ENCODE measurements around the gene SZT2. TPM values are rescaled to one million over a fixed set of nuclear protein-coding genes. Genes with fewer than 3 reads are reported as not detected.
"Not testable (repeated sequence)": the region's sequence is repeated elsewhere in the genome, so short reads cannot be mapped to it uniquely, and the experiment has no call there.

SZT2 gene
- total and polyA plus RNA-seq, 2 experiments from 2014 or later, result 14.8 to 18.8 TPM

DNA sequence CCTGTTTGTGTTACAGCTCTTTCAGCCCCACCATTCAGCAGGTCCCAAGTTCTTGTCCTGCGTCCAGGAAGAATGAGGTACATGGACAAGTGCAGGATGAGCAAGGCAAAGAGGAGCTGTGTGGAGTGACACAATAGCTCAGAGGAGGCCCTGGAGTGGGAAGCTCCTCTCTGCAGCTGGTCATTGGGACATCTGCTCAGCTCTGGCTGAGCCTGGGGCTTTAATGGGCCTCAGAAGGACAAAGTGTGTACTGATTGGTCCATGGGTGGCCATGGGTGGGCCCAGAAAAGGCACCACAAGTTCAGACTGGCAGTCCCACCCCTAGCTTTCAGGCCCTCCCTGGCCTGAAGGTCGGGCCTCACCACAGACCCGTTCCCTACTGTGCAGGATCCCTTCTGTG is 78.7 kb downstream of the SZT2 start:
- Histone ChIP-seq H3K27me3 (no peaks in the 10 kb centered on the region), H3K4me1 (ENCODE audit: insufficient read depth) (peaks cover 48% of the 10 kb centered on the region), H4K20me1 (ENCODE audit: insufficient read depth, poor library complexity, severe bottlenecking) (no peaks in the 10 kb centered on the region), H3K79me2 (no peaks in the 10 kb centered on the region), H3K4me3 (no peak overlapping the region), H3K4me2 (no peak overlapping the region), H3K9me3 (ENCODE audit: low read depth) (no peaks in the 10 kb centered on the region), H3K9me2 (replicated peaks; ENCODE audit: insufficient read depth) (no peaks in the 10 kb centered on the region), H3K36me3 (replicated peaks; ENCODE audit: insufficient read depth, low read depth) (no peaks in the 10 kb centered on the region), H3K27ac (no peak overlapping the region), H2AFZ (no peak overlapping the region)
- 83% methylated on average over 3 of the region's 3 CpGs for WGBS (ENCODE audit: low lambda C conversion rate, missing lambda C conversion rate)
- TF ChIP-seq, protein P1, sequence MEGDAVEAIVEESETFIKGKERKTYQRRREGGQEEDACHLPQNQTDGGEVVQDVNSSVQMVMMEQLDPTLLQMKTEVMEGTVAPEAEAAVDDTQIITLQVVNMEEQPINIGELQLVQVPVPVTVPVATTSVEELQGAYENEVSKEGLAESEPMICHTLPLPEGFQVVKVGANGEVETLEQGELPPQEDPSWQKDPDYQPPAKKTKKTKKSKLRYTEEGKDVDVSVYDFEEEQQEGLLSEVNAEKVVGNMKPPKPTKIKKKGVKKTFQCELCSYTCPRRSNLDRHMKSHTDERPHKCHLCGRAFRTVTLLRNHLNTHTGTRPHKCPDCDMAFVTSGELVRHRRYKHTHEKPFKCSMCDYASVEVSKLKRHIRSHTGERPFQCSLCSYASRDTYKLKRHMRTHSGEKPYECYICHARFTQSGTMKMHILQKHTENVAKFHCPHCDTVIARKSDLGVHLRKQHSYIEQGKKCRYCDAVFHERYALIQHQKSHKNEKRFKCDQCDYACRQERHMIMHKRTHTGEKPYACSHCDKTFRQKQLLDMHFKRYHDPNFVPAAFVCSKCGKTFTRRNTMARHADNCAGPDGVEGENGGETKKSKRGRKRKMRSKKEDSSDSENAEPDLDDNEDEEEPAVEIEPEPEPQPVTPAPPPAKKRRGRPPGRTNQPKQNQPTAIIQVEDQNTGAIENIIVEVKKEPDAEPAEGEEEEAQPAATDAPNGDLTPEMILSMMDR (IDR thresholded peaks at IDR 0.05; ENCODE audit: poor library complexity), result no peak
- TF ChIP-seq EZH2phosphoT487 (IDR thresholded peaks at IDR 0.05; ENCODE audit: low read depth, severe bottlenecking, unreplicated experiment) (no peak), EZH2 (IDR thresholded peaks at IDR 0.05; ENCODE audit: borderline replicate concordance) (no peak)
- peak; percentile 9 for DNase-seq (ENCODE audit: low spot score)

DNA sequence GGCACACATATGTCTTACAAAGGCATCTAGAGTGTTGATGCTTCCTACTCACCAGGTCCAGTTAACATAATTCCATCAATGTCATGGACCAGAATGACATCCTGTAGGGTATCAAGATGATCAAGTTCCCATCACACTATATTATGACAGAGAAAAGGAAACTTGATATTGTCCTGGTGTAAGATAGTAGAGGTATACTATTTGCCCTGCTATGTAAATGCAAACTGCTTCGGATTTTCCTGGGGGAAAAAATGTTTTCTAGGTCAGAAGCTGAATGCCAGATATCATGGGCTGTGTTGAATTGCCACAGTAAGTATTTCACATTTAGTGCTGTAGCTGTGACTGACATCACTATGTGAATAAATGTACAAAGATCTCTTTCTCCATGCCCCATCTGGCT is 80.2 kb downstream of the SZT2 start:
- Histone ChIP-seq H2AFZ (no peak overlapping the region), H3K79me2 (no peaks in the 10 kb centered on the region)

DNA sequence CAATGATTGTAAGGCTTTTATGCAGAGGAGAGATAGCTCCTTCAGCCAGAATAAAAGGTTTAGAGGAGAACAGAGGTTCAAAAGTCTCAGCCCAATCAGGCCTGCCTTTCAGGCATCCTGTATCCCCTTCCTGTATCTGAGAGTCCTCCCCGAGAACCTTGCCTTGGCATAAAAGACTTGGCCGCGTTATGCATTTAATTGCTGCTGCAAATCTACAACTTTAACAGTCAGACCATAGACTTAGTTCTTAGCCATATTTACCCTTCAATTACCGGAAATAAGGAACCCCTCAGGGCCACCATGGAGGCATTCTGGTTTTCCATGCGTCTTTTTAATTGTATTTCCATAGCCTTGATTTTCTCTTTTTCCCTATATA is 82.4 kb downstream of the SZT2 start:
- no peak for TF ChIP-seq EZH2phosphoT487 (IDR thresholded peaks at IDR 0.05; ENCODE audit: low read depth, severe bottlenecking, unreplicated experiment)
- TF ChIP-seq, protein P1 (IDR thresholded peaks at IDR 0.05; ENCODE audit: poor library complexity), result no peak
- TF ChIP-seq EZH2 (IDR thresholded peaks at IDR 0.05; ENCODE audit: borderline replicate concordance), result no peak
- no peak overlapping the region for H3K4me2 ChIP-seq
- no peaks in the 10 kb centered on the region for H4K20me1 ChIP-seq (ENCODE audit: insufficient read depth, poor library complexity, severe bottlenecking)
- 63% methylated on average over 5 of the region's 5 CpGs for WGBS (ENCODE audit: low lambda C conversion rate, missing lambda C conversion rate)
- H3K4me1 ChIP-seq (ENCODE audit: insufficient read depth), result peaks cover 24% of the 10 kb centered on the region
- H3K27ac ChIP-seq, result peak overlapping the region; percentile 80
- no peaks in the 10 kb centered on the region for H3K79me2 ChIP-seq
- no peaks in the 10 kb centered on the region for H3K9me2 ChIP-seq (replicated peaks; ENCODE audit: insufficient read depth)
- no peaks in the 10 kb centered on the region for H3K27me3 ChIP-seq
- no peak for DNase-seq (ENCODE audit: low spot score)
- no peaks in the 10 kb centered on the region for H3K9me3 ChIP-seq (ENCODE audit: low read depth)
- H3K36me3 ChIP-seq (replicated peaks; ENCODE audit: insufficient read depth, low read depth), result no peaks in the 10 kb centered on the region
- no peak overlapping the region for H2AFZ ChIP-seq
- no peak overlapping the region for H3K4me3 ChIP-seq

More for the DNA sequence above, 80.2 kb downstream of the SZT2 start:
- Histone ChIP-seq H4K20me1 (ENCODE audit: insufficient read depth, poor library complexity, severe bottlenecking) (no peaks in the 10 kb centered on the region), H3K4me1 (ENCODE audit: insufficient read depth) (peaks cover 36% of the 10 kb centered on the region), H3K4me2 (no peak overlapping the region), H3K27ac (no peak overlapping the region), H3K4me3 (no peak overlapping the region), H3K9me2 (replicated peaks; ENCODE audit: insufficient read depth) (no peaks in the 10 kb centered on the region), H3K27me3 (no peaks in the 10 kb centered on the region), H3K36me3 (replicated peaks; ENCODE audit: insufficient read depth, low read depth) (no peaks in the 10 kb centered on the region), H3K9me3 (ENCODE audit: low read depth) (no peaks in the 10 kb centered on the region)
- no peak for DNase-seq (ENCODE audit: low spot score)
- 68% methylated on average over 1 of the region's 1 CpG for WGBS (ENCODE audit: low lambda C conversion rate, missing lambda C conversion rate)
- TF ChIP-seq, protein P1 (IDR thresholded peaks at IDR 0.05; ENCODE audit: poor library complexity), result no peak
- TF ChIP-seq EZH2phosphoT487 (IDR thresholded peaks at IDR 0.05; ENCODE audit: low read depth, severe bottlenecking, unreplicated experiment) (no peak), EZH2 (IDR thresholded peaks at IDR 0.05; ENCODE audit: borderline replicate concordance) (no peak)

DNA sequence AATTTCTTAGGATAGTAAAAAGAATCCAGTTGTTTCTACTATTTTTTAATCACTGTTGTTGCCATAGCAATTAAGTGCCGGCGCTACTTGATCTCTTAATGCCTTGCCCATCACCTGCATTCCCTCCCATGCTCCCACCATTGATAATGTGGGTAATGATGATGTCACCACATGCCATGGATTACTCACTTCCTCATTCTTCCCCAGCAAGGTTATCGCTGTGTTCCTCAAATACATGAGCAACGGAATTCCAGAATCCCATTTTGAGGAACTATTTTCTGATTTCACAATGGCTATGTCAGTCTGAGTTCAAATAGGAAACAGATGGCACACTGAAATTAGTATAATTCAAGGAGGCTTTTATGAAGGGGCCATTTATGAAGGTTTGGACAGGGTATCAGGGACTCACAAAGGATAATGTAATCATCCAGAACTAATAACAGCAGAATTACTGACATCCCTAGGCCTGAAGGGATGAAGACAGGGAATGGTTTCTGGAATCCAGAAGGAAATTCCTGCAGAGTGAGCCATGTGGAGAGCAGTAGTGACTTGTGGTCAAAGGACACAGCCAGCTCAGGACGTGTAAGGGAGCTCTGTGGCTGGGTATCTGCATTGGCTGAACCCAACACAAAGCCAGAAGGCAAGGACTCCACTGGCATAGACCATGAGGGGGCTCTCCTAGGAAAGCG is 82.9 kb downstream of the SZT2 start:
- H3K4me3 ChIP-seq; H2AFZ ChIP-seq; H3K79me2 ChIP-seq; H3K27me3 ChIP-seq; H3K9me2 ChIP-seq (replicated peaks; ENCODE audit: insufficient read depth); H3K4me2 ChIP-seq; H3K9me3 ChIP-seq (ENCODE audit: low read depth); H4K20me1 ChIP-seq (ENCODE audit: insufficient read depth, poor library complexity, severe bottlenecking); H3K36me3 ChIP-seq (replicated peaks; ENCODE audit: insufficient read depth, low read depth): not testable (repeated sequence)
- Histone ChIP-seq H3K4me1 (ENCODE audit: insufficient read depth) (peaks cover 24% of the 10 kb centered on the region), H3K27ac (peak overlapping the region; percentile 80)
- peak; percentile 61 for DNase-seq (ENCODE audit: low spot score)
- 46% methylated on average over 6 of the region's 6 CpGs for WGBS (ENCODE audit: low lambda C conversion rate, missing lambda C conversion rate)
